NCI-H2227 treated with DMSO at 0.1 percent for 48 hours (cell line): ENCODE results near the gene PTPA.
A peak's percentile ranks its signal among the peaks of the same experiment; 100 is the strongest.
"Not testable (repeated sequence)": the region's sequence is repeated elsewhere in the genome, so short reads cannot be mapped to it uniquely, and the experiment has no call there.

Experiments used
- DNase-seq: peaks from one replicate; lab custom pipeline; 2025; lab: John Stamatoyannopoulos, UW

PTPA gene

GRCh38 chr9:129177791-129178567, 66.8 kb downstream of the PTPA start, which contains the start of gene IER5L:
TSS of gene IER5L (minus strand) at chr9:129178261. CDS start at chr9:129178052, 209 bp downstream.
- peak; percentile 94 for DNase-seq

- DNase-seq: no peak
Measured at GRCh38 chr9:129178568-129179382, 67.6 kb downstream of the PTPA start.

- DNase-seq: no peak
Measured at GRCh38 chr9:129181246-129181645, 70.0 kb downstream of the PTPA start.

GRCh38 chr9:129182122-129182521, 70.9 kb downstream of the PTPA start:
- DNase-seq: no peak

GRCh38 chr9:129182625-129183494, 71.6 kb downstream of the PTPA start:
- DNase-seq: no peak

GRCh38 chr9:129183495-129184218, 72.4 kb downstream of the PTPA start:
- DNase-seq: peak; percentile 25

- no peak for DNase-seq
Measured at GRCh38 chr9:129184219-129184524, 73.0 kb downstream of the PTPA start.

GRCh38 chr9:129184596-129185122, 73.4 kb downstream of the PTPA start:
- DNase-seq: no peak

- DNase-seq: no peak
Measured at GRCh38 chr9:129185402-129185801, 74.2 kb downstream of the PTPA start.

- no peak for DNase-seq
Measured at GRCh38 chr9:129185991-129186390, 74.8 kb downstream of the PTPA start.

- no peak for DNase-seq
Measured at GRCh38 chr9:129187042-129187441, 75.8 kb downstream of the PTPA start.

- DNase-seq: not testable (repeated sequence)
Measured at GRCh38 chr9:129189971-129190370, 78.8 kb downstream of the PTPA start.

- no peak for DNase-seq
Measured at GRCh38 chr9:129191234-129191633, 80.0 kb downstream of the PTPA start.

GRCh38 chr9:129193655-129194054, 82.4 kb downstream of the PTPA start:
- no peak for DNase-seq

- DNase-seq: no peak
Measured at GRCh38 chr9:129194221-129194620, 83.0 kb downstream of the PTPA start.

- no peak for DNase-seq
Measured at GRCh38 chr9:129195606-129196005, 84.4 kb downstream of the PTPA start.

GRCh38 chr9:129197045-129197444, 85.8 kb downstream of the PTPA start:
- not testable (repeated sequence) for DNase-seq

GRCh38 chr9:129197978-129198318, 86.7 kb downstream of the PTPA start:
- DNase-seq: no peak
